Fibroblast of lung (primary cell): ENCODE data around the gene MSH4.
"Not testable (repeated sequence)": the region's sequence is repeated elsewhere in the genome, so short reads cannot be mapped to it uniquely, and the experiment has no call there.

Source experiments
- EZH2 ChIP-seq: IDR thresholded peaks from 2 replicates; pipeline ENCODE4 v1.5.1; 2012; ENCODE audit warnings: low read length, control low read depth, mild to moderate bottlenecking; ENCODE audit errors: missing control alignments
- TF ChIP-seq, protein P1 (sequence below), 2 donors: IDR thresholded peaks in 1 of 2; conservative IDR thresholded peaks in 1 of 2; 1 replicate in 1 of 2; 2 replicates in 1 of 2; pipeline ENCODE4 v1.5.1; 2011 to 2012; ENCODE audit warnings: low read length in 2 of 2, control low read depth in 1 of 2, inconsistent platforms in 1 of 2, low read depth in 1 of 2, mild to moderate bottlenecking in 1 of 2

GRCh38 chr1:75783920-75784319 is 12.8 kb upstream of the MSH4 start:
- TF ChIP-seq, protein P1, sequence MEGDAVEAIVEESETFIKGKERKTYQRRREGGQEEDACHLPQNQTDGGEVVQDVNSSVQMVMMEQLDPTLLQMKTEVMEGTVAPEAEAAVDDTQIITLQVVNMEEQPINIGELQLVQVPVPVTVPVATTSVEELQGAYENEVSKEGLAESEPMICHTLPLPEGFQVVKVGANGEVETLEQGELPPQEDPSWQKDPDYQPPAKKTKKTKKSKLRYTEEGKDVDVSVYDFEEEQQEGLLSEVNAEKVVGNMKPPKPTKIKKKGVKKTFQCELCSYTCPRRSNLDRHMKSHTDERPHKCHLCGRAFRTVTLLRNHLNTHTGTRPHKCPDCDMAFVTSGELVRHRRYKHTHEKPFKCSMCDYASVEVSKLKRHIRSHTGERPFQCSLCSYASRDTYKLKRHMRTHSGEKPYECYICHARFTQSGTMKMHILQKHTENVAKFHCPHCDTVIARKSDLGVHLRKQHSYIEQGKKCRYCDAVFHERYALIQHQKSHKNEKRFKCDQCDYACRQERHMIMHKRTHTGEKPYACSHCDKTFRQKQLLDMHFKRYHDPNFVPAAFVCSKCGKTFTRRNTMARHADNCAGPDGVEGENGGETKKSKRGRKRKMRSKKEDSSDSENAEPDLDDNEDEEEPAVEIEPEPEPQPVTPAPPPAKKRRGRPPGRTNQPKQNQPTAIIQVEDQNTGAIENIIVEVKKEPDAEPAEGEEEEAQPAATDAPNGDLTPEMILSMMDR (conservative IDR thresholded peaks at IDR 0.05 in 1 of 2, IDR thresholded peaks at IDR 0.05 in 1 of 2; ENCODE audit: low read depth in 1 of 2, low read length in 2 of 2): not testable (repeated sequence)
- not testable (repeated sequence) for TF ChIP-seq EZH2
